ENCODE results near the gene FAM131A. TPM values are rescaled to one million over a fixed set of nuclear protein-coding genes. Genes with fewer than 3 reads are reported as not detected.

The FAM131A gene
- total and polyA plus RNA-seq, 9 of the 15 experiments (the other 6 are each of a cell fraction or from before 2014, with no cell fraction given): 0.48 to 11.1 (median 4.3) TPM

GRCh38 chr3:184296616-184297015 lies 40.8 kb upstream of the FAM131A start:
- 58% methylated on average over 7 of the region's 7 CpGs for WGBS (ENCODE audit: insufficient coverage, low coverage, missing lambda C conversion rate)
- no peaks in the 10 kb centered on the region; the same call in 1 of the 2 replicates for H4K20me1 ChIP-seq (replicated peaks; ENCODE audit: control insufficient read depth, insufficient read depth, low read length)
- POLR2A ChIA-PET: no interaction called here
- ATAC-seq (no peak), DNase-seq (ENCODE audit: extremely low read depth in 1 of 4, low spot score in 3 of 4) (no peak), FAIRE-seq (no peak)
- CTCF ChIA-PET (ENCODE audit: low intra/inter-chr PET ratio): no interaction called here
- no peak overlapping the region for H3K9ac ChIP-seq (ENCODE audit: insufficient read depth in 1 of 2, low read depth in 2 of 2, low read length in 2 of 2)
- peaks cover 25% of the 10 kb centered on the region for H3K79me2 ChIP-seq (ENCODE audit: control insufficient read depth, insufficient read depth, low read length)
- H3K4me3 ChIP-seq: no peak overlapping the region
- peaks cover 18% of the 10 kb centered on the region for H3K36me3 ChIP-seq (ENCODE audit: control insufficient read depth, insufficient read depth, low read length)
- BruUV-seq (replicated peaks): no TSS peak
- no peaks in the 10 kb centered on the region for H3K9me1 ChIP-seq (ENCODE audit: control insufficient read depth, insufficient read depth, low read length)
- TF ChIP-seq ZNF507 (tag; conservative IDR thresholded peaks at IDR 0.05) (no peak), SMAD2 (IDR thresholded peaks at IDR 0.05; ENCODE audit: low read depth, low read length) (no peak)
- in situ Hi-C loops (cut with MboI) (no loop called here), intact Hi-C loops (cut with micrococcal nuclease) (loop anchor here (5.0 kb wide), 1 partner anchor 124 kb away; the partner anchor contains the start of gene AP2M1)
- H3K27me3 ChIP-seq (ENCODE audit: control insufficient read depth in 2 of 2, insufficient read depth in 2 of 2, low read length in 2 of 2): peaks cover 13 to 17% of the 10 kb centered on the region in 2 experiments; a peak in 4 of 5 replicates
- peaks cover 7 to 18% of the 10 kb centered on the region in 2 experiments; a peak in 4 of 5 replicates for H3K4me1 ChIP-seq (replicated peaks in 1 of 2; ENCODE audit: control insufficient read depth in 2 of 2, insufficient read depth in 2 of 2, low read length in 2 of 2)
- H3K9me3 ChIP-seq (replicated peaks; ENCODE audit: control insufficient read depth, insufficient read depth, low read depth, low read length): no peaks in the 10 kb centered on the region
- H3K27ac ChIP-seq (ENCODE audit: extremely low read depth, low read depth, low read length): no peak overlapping the region
- no peak overlapping the region for H3K4me2 ChIP-seq (ENCODE audit: insufficient read depth, low read length)
- no peak overlapping the region for H2AFZ ChIP-seq (ENCODE audit: low read depth, low read length)

DNA sequence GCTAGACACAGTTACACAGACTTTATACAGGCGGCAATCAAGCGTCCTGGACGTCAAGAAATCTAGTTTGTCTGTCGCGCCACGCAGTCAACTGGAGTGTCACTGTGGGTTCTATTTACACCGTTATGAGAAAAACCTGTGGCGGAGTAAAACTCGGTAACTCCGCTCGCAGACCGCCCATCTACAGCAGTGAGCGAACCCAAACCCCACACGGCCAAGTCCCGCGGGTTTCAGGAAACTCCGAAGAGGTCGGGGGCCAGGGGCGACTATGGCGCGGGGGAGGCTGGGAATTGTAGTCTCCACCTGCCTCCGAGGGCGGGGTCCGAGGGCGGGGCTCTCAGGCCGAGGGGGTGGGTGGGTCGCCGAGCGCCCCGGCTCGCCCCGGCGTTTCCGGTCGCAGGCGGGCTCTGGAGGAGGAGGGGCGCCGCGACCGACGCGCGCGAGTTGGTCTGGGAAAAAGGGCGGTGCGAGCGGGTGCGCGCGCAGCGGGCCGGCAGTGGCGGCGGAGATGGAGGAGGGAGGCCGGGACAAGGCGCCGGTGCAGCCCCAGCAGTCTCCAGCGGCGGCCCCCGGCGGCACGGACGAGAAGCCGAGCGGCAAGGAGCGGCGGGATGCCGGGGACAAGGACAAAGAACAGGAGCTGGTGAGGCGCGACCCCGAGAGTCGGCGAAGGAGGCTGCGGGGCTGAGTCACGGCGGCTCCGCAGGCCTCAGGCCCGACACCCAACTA lies 38.5 kb upstream of the FAM131A start, which contains the start of gene PSMD2:
Gene PSMD2 (plus strand): TSS at position 483 of the 729 bp plus-strand sequence. CDS start 26 bp downstream, at position 509.
- FAIRE-seq (peak; percentile 87), ATAC-seq (peak; percentile 98), DNase-seq (ENCODE audit: extremely low read depth in 1 of 4, low spot score in 3 of 4) (peak; percentile 97 to 99 (median 98))
- H2AFZ ChIP-seq (ENCODE audit: low read depth, low read length): peak within 1 kb of the TSS; percentile 99
- H3K4me3 ChIP-seq: peak within 1 kb of the TSS; percentile 84
- intact Hi-C loops (cut with micrococcal nuclease): loop anchor here (2.0 to 5.0 kb wide), 3 partner anchors 16 to 127 kb away; partner anchors contain the start of genes ALG3, AP2M1, EEF1AKMT4 and EIF4G1
- POLR2A ChIA-PET: interaction anchor here (0.6 to 1.4 kb wide), 4 partner anchors 10 to 66 kb away, joined by 3 to 8 read pairs (median 4); no protein-coding TSS in a partner anchor
- in situ Hi-C loops (cut with MboI): no loop called here
- H3K36me3 ChIP-seq (ENCODE audit: control insufficient read depth, insufficient read depth, low read length): peaks cover 41% of the 10 kb centered on the region
- H3K9me1 ChIP-seq (ENCODE audit: control insufficient read depth, insufficient read depth, low read length): no peaks in the 10 kb centered on the region
- peaks cover 30% of the 10 kb centered on the region for H3K79me2 ChIP-seq (ENCODE audit: control insufficient read depth, insufficient read depth, low read length)
- peaks cover 7 to 9% of the 10 kb centered on the region in 2 experiments; a peak in 4 of 5 replicates for H3K4me1 ChIP-seq (replicated peaks in 1 of 2; ENCODE audit: control insufficient read depth in 2 of 2, insufficient read depth in 2 of 2, low read length in 2 of 2)
- WGBS (ENCODE audit: insufficient coverage, low coverage, missing lambda C conversion rate): 2% methylated on average over 43 of the region's 78 CpGs
- no TSS peak for BruUV-seq (replicated peaks)
- peak within 1 kb of the TSS; percentile 94 for H3K4me2 ChIP-seq (ENCODE audit: insufficient read depth, low read length)
- no peaks in the 10 kb centered on the region; the same call in 1 of the 2 replicates for H4K20me1 ChIP-seq (replicated peaks; ENCODE audit: control insufficient read depth, insufficient read depth, low read length)
- CTCF ChIA-PET (ENCODE audit: low intra/inter-chr PET ratio): no interaction called here
- no peaks in the 10 kb centered on the region for H3K9me3 ChIP-seq (replicated peaks; ENCODE audit: control insufficient read depth, insufficient read depth, low read depth, low read length)
- H3K9ac ChIP-seq (ENCODE audit: insufficient read depth in 1 of 2, low read depth in 2 of 2, low read length in 2 of 2): peak within 1 kb of the TSS; percentile 87 to 98
- H3K27ac ChIP-seq (ENCODE audit: extremely low read depth, low read depth, low read length): peak within 1 kb of the TSS; percentile 88
- H3K27me3 ChIP-seq (ENCODE audit: control insufficient read depth in 2 of 2, insufficient read depth in 2 of 2, low read length in 2 of 2): no peaks in the 10 kb centered on the region
- TF ChIP-seq NFE2 (IDR thresholded peaks at IDR 0.05; ENCODE audit: low read depth) (peak; percentile 36; the same call in 1 of the 2 replicates), GABPA (tag; conservative IDR thresholded peaks at IDR 0.05; ENCODE audit: low read depth) (peak; percentile 92), MBD2 (IDR thresholded peaks at IDR 0.05; ENCODE audit: borderline replicate concordance, low read depth) (peak; percentile 58), POLR2G (IDR thresholded peaks at IDR 0.05; ENCODE audit: low read depth, low read length) (peak; percentile 88), RAD51 (IDR thresholded peaks at IDR 0.05; ENCODE audit: borderline replicate concordance, low read depth) (no peak), ZNF551 (CRISPR knock-in tag; IDR thresholded peaks at IDR 0.05) (no peak), THAP12 (CRISPR knock-in tag; IDR thresholded peaks at IDR 0.05) (peak; percentile 96), ZNF316 (IDR thresholded peaks at IDR 0.05) (peak; percentile 46; the same call in 1 of the 2 replicates)
- TF ChIP-seq, protein P1, sequence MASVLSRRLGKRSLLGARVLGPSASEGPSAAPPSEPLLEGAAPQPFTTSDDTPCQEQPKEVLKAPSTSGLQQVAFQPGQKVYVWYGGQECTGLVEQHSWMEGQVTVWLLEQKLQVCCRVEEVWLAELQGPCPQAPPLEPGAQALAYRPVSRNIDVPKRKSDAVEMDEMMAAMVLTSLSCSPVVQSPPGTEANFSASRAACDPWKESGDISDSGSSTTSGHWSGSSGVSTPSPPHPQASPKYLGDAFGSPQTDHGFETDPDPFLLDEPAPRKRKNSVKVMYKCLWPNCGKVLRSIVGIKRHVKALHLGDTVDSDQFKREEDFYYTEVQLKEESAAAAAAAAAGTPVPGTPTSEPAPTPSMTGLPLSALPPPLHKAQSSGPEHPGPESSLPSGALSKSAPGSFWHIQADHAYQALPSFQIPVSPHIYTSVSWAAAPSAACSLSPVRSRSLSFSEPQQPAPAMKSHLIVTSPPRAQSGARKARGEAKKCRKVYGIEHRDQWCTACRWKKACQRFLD (CRISPR knock-in tag; IDR thresholded peaks at IDR 0.05): 0 out of 2 replicates have a peak, but pooled peaks have one; percentile 45
